GM21717 (cell line): ENCODE measurements around the gene KLHDC7A.

Experiments
- ATAC-seq: cut with Tn5 transposase; IDR thresholded peaks from one replicate; pipeline ENCODE4 v1.9.1; 2021; ENCODE audit warnings: mild to moderate bottlenecking, moderate library complexity; ENCODE audit not compliant: unreplicated experiment

KLHDC7A gene

GRCh38 chr1:18470671-18471355, 9.9 kb upstream of the KLHDC7A start:
- no peak for ATAC-seq

- no peak for ATAC-seq
Observed at GRCh38 chr1:18473195-18473815, 7.4 kb upstream of the KLHDC7A start.

- no peak for ATAC-seq
Observed at GRCh38 chr1:18474559-18475175, 6.1 kb upstream of the KLHDC7A start.

- no peak for ATAC-seq
Observed at GRCh38 chr1:18475234-18475905, 5.4 kb upstream of the KLHDC7A start.

- ATAC-seq, result no peak
Observed at GRCh38 chr1:18479454-18479853, 1.3 kb upstream of the KLHDC7A start.

- no peak for ATAC-seq
Observed at GRCh38 chr1:18481190-18481920, 625 bp downstream of the KLHDC7A start.

GRCh38 chr1:18481921-18482701, 1.4 kb downstream of the KLHDC7A start:
- ATAC-seq, result no peak

GRCh38 chr1:18482721-18483425, 2.1 kb downstream of the KLHDC7A start:
- ATAC-seq, result no peak

GRCh38 chr1:18484276-18484675, 3.5 kb downstream of the KLHDC7A start:
- no peak for ATAC-seq

GRCh38 chr1:18484721-18485120, 4.0 kb downstream of the KLHDC7A start:
- no peak for ATAC-seq

GRCh38 chr1:18485227-18485626, 4.5 kb downstream of the KLHDC7A start:
- ATAC-seq, result no peak

GRCh38 chr1:18486195-18486594, 5.5 kb downstream of the KLHDC7A start:
- ATAC-seq, result no peak

- ATAC-seq, result no peak
Observed at GRCh38 chr1:18489417-18490143, 8.8 kb downstream of the KLHDC7A start.

GRCh38 chr1:18491168-18491567, 10.4 kb downstream of the KLHDC7A start:
- no peak for ATAC-seq

- ATAC-seq, result no peak
Observed at GRCh38 chr1:18494304-18494703, 13.6 kb downstream of the KLHDC7A start.

GRCh38 chr1:18495635-18496034, 14.9 kb downstream of the KLHDC7A start:
- ATAC-seq, result no peak

- no peak for ATAC-seq
Observed at GRCh38 chr1:18496056-18496455, 15.3 kb downstream of the KLHDC7A start.

- no peak for ATAC-seq
Observed at GRCh38 chr1:18496497-18497235, 15.9 kb downstream of the KLHDC7A start.
